22Rv1 (cell line): ENCODE data around the gene LRRN3.

Experiments used
- ZFX ChIP-seq: fragments of 450-650 bp; IDR thresholded peaks from 2 replicates; pipeline ENCODE4 v1.6.1; 2017; ENCODE audit warnings: antibody characterized with exemption, borderline replicate concordance
- TF ChIP-seq, protein P1 (sequence below): fragments of 450-650 bp; IDR thresholded peaks from 2 replicates; pipeline ENCODE4 v1.5.1; 2017; ENCODE audit warnings: mild to moderate bottlenecking

DNA sequence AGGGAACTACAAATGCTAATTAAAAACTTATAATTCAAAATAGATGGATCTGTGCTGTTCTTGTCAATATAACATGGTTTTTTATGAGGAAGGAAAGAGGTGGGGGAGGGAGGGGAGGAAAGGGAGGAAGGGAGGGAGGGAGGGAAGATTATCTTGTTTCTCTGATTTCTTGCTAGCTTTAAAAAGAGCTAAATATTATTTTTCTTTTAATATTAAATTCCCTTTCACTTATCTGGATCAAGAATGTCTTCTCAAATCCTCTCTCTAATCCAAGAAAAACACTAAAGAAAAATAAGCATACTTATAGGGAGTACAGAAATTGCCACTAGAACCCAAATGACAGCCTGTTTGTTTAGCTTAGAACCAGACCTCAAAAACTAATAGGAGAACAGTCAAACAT lies 55.2 kb downstream of the LRRN3 start:
- TF ChIP-seq, protein P1, sequence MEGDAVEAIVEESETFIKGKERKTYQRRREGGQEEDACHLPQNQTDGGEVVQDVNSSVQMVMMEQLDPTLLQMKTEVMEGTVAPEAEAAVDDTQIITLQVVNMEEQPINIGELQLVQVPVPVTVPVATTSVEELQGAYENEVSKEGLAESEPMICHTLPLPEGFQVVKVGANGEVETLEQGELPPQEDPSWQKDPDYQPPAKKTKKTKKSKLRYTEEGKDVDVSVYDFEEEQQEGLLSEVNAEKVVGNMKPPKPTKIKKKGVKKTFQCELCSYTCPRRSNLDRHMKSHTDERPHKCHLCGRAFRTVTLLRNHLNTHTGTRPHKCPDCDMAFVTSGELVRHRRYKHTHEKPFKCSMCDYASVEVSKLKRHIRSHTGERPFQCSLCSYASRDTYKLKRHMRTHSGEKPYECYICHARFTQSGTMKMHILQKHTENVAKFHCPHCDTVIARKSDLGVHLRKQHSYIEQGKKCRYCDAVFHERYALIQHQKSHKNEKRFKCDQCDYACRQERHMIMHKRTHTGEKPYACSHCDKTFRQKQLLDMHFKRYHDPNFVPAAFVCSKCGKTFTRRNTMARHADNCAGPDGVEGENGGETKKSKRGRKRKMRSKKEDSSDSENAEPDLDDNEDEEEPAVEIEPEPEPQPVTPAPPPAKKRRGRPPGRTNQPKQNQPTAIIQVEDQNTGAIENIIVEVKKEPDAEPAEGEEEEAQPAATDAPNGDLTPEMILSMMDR: no peak
- no peak for TF ChIP-seq ZFX
